Measurements from ENCODE around the gene ATXN2.

GRCh38 chr12:111417784-111418593 is 181.1 kb downstream of the ATXN2 start:
- TF ChIP-seq CTCF (IDR thresholded peaks at IDR 0.05 in 8 of 11, conservative IDR thresholded peaks at IDR 0.05 in 3 of 11) (no peak), POLR2A (IDR thresholded peaks at IDR 0.05) (no peak)
